ENCODE measurements around the gene ACTR3C.
"Not testable (repeated sequence)": the region's sequence is repeated elsewhere in the genome, so short reads cannot be mapped to it uniquely, and the experiment has no call there.

The ACTR3C gene

DNA sequence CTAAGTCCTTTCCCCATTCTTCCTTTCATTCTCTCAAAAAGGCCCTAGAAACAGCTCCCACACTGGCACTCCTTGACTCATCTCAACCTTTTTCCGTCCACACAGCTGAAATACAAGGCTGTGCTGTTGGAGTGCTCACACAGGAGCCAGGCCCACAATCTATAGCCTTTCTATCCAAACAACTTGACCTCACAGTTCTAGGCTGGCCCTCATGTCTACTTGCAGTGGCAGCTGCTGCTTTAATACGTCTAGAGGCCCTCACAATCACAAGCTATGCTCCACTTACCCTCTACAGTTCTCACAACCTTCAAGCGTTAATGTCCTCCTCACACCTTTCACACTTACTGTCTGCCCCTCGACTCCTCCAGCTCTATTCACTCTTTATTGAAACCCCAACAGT is 12.2 kb downstream of the ACTR3C start:
- DNase-seq: no peak

DNA sequence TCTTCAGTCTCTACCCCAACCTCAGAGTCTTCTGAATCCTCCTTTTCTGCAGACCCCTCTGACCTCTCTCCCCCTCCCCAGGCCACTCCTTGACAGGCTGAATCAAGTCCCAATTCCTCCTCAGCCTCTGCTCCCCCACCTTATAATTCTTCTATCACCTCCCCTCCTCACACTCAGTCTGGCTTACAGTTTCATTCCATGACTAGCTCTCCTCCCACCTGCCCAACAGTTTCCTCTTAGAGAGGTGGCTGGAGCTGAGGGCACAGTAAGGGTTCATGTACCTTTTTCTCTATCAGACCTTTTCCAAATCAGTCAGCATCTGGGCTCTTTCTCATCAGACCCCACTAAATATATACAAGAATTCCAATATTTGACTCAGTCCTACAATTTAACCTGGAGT is 14.8 kb downstream of the ACTR3C start:
- DNase-seq: no peak

DNA sequence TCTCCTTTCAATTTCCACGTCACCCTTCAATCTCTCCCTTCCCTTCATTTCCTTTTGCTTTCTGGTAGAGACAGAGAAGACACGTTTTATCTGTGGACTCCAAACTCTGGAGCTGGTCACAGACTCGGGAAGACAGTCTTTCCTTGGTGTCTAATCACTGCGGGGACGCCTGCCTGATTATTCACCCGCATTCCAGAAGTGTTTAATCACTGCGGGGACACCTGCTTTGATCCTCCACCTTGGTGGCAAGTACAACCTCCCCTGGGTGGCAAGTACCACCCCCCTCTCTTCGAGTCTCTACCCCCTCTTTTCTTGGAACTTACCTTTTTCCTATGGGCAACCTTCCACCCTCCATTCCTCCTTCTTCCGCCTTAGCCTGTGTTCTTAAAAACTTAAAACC is 15.4 kb downstream of the ACTR3C start:
- no peak for DNase-seq

DNA sequence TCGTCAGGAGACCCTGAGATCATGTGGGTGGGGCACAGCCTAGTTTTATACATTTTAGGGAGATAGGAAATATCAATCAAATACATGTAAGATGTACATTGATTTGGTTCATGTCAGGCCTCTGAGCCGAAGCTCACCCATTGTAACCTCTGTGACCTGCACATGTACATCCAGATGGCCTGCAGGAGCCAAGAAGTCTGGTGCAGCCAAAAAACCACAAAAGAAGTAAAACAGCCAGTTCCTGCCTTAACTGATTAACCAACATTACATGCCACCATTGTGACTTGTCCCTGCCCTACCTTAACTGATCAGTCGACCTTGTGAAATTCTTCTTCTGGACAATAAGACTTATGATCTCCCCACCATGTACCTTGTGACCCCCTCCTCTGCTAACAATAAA is 16.2 kb downstream of the ACTR3C start:
- DNase-seq: no peak

DNA sequence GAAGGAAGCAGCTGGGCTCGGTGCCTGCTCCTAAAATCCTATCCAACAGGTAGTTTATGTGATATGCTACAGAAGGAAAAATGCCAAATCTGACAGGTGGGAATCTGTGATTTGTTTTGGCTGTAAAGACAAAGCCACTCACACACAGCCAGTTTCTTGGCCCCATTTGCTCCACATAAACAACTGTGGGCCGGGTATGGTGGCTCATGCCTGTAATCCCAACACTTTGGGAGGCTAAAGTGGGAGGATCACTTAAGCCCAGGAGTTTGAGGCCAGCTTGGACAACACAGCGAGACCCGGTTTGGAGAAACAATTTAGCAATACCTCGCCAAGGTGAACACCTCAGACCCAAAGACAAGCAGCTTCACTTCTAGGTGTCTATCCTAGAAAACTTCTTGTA is 17.0 kb downstream of the ACTR3C start:
- DNase-seq: not testable (repeated sequence)

DNA sequence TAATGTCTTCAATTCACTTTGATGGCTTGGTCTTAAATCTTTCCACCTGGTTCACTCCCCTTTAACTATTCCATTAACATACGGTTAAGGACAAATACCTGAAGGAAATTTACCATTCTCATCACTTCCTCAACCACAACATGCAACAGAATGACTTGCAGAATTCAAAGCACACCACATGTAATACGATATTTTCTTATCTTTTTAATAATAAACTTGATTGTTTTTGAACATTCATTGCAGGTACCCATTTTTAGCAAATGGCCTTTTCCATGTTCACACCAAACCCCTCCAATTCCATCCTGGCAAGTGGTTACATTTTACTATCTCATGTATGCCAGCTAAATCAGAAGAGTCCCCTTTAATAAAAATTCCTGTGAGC is 17.5 kb downstream of the ACTR3C start:
- not testable (repeated sequence) for DNase-seq

DNA sequence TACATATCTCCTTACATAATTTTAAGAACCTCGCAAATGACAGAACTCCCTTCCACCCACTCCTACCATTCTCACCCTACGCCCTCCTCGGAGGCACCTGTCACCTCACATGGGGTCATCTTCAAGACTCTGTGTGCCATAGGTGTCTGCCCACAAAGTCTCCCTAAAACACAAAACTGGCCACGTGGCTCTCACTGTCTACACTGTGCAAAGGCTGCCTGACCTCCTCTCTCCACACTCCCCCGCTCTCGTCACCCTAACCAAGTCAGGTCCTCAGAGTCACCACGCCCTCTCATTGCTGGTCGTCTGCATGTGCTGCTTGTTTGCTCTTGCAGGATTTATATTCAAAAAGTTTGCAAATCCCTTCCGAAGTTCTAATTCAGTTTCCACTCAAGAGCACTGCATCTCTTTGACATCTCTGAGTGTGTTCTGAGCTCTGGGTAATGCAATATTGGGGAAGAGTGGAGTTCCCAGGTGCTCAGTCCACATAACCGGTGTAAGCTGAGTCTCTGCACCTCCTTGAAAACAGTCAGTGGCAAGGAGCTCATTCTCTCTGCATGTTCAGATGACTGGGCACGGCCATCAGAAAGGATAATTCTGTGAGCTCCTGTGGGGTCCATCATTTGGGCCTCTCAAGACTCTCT is 18.0 kb downstream of the ACTR3C start:
- not testable (repeated sequence) for DNase-seq

DNA sequence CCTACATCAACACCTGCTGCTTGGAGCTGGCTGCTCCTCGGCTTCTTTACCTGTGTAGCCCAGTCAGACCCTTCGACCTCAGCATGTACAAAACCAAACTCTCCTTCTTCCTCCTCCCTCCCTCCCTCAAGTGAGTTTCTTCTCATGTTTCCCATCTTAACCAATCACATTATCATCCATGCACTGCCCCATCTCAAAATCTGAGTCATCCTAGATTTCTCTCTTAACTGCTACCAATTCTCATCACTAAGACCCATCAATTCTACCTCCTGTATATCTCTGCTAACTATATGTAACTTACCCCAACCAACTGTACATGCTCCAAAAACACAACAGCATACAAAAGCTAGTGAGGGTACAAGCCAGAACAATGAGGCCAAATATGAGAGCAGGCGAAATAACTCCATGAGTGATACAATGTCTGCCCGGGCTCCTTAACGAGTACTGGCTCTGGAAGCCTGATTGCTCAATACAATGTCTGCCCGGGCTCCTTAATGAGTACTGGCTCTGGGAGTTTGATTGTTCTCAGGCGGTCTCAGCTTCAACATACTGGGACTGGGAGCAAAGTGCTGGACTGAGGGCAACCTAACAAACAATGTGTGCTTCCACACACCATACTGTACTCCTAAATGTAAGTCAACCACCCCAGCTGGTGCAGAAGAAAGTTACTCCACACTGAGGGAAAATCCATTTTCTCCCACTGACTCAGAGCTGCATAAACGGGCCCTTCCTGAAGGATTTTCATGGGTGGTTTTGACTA is 18.7 kb downstream of the ACTR3C start:
- not testable (repeated sequence) for DNase-seq

DNA sequence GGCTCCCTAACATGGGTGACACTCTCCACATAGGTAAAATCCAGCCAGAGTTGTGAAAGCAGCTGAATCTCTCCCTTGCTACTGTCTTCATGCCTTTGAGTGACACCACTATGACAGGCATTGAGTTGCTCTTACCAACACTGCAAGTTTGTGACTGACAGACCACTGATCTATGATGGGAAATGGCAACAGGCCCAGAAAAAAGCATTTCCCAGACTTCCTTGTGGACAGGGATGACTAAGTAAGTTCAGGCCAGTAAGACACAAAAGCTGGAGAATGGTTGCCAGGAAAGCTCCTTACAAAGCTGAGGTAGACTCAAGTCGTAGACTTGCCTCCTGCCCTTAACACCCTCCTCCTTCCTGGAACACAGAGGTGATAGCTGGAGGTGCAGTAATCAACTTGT is 20.4 kb downstream of the ACTR3C start:
- not testable (repeated sequence) for DNase-seq

DNA sequence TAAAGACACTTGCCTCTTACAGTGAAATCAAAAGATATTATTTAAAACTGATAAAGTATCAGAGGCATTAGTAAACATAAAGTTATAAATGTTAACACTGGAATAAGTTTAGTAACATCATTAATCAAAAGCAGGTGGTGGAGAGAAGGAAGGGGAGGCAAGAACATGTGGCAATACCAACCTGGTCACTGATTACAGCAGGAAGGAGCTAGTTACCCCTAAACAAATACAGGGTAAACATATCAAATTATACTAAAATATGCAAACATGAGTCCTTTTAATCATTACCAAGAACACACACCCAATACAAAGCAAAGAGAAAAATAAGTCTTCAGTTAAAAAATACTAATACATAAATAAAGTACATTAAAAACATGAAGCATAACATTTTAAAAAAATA is 25.4 kb downstream of the ACTR3C start:
- DNase-seq: not testable (repeated sequence)

DNA sequence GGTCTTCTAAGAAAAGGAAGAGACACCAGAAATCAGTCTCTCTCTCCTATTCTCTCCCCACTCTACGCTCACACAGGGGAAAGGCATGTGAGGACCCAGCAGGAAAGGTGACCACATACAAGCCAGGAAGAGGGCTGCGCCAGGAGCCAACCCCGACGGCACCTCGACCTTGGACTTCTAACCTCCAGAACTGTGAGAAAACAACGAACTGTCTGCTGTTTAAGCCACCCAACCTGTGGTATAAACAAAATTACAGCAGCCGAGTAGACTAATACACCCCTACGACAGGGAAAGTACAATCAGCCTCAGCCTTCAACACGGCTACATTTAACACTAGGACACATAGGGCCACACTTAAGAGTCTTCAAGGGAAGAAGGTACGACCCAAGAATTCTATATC is 26.5 kb downstream of the ACTR3C start:
- DNase-seq: not testable (repeated sequence)

DNA sequence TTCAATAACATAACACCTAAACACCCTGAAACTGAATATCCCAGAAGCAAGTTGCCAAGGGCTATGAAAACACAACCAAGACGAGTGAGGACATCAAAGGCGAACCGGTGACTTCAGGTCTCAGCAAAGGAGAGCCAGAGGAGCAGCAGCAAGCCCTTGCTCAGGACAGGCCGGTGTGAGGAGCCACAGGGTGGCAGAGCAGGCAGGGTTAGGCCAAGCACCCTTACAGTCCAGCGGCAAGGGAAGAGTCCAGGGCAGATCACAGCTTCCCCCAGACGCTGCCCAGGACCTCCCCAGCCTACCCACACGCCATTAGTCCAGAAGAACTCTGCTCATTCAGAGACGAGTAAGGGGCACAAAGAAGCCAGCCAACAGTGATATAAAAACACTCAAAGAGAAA is 27.7 kb downstream of the ACTR3C start:
- not testable (repeated sequence) for DNase-seq

DNA sequence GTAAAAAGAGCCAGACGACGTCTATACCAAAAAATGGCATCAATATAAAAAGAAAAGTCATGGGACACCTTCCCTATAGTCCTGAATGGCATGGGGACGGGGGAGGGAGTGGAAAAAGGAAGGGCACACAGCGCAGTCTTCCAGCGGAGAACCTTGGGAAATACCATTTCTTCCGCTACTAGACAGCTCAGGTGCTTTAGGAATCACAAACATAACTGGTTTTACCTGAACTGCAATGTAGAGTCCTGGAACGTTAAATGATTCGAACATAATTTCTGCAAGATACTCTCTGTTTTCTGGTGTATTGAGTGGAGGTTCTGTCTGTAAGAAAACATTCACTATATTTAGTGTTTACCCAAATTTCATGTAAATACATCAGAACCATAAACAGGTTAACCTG is 28.3 kb downstream of the ACTR3C start:
- DNase-seq: not testable (repeated sequence)

DNA sequence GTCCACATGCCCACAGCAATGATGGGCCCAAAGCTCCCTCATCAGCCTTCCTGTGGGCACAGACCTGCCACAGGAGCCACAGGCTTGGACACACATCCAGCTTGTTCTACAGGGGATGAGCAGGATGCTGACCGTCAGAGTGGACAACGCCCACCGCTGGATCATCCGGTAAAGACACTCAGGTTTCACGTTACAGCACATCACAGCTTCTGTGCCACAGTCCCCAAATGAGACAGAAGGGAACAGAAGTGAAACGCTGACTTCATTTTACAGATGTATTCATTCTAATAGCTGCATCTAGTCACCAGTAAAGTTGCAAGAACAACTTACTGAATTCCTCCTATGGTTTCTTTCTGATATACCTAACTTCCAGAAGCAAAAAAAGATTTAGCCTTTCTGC is 33.0 kb downstream of the ACTR3C start:
- not testable (repeated sequence) for DNase-seq

DNA sequence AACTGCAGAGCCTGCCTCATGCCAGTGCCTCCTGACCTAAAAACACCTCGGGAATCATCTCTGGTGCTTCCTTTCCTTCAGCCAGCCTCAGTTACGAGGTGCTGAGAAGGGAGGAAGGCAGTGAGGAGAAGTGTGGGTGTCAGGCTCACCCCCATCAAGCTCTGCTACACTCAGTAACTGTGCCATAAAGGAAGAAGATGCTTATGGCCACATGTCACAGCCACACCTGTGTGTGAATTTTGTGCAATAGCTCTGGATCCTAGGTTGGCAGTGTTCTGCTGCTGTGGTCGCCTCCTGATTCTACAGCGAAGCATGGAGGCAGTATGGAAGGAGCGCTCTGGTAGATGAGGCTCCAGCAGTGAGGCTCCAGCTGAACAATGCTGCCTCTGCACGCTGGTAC is 34.5 kb downstream of the ACTR3C start:
- not testable (repeated sequence) for DNase-seq

DNA sequence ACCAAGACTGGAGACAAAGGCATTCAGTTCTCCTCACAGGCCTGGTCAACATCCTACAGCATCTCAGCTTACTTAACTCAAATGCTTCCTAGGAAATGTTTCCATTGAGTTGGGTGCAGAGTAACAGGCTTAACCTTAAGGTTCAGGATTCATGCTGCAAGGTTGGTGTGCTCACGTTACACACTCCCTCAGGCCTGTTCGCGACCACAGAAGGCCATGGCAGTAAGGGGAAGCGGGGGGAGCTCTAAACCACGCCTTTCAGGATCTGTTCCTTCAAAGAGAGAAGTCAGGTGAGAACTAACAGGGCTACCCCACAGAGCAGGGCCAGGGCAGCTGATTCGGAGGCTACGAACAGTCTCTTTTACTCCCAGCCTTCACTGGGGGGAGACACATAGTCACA is 35.5 kb downstream of the ACTR3C start:
- not testable (repeated sequence) for DNase-seq

DNA sequence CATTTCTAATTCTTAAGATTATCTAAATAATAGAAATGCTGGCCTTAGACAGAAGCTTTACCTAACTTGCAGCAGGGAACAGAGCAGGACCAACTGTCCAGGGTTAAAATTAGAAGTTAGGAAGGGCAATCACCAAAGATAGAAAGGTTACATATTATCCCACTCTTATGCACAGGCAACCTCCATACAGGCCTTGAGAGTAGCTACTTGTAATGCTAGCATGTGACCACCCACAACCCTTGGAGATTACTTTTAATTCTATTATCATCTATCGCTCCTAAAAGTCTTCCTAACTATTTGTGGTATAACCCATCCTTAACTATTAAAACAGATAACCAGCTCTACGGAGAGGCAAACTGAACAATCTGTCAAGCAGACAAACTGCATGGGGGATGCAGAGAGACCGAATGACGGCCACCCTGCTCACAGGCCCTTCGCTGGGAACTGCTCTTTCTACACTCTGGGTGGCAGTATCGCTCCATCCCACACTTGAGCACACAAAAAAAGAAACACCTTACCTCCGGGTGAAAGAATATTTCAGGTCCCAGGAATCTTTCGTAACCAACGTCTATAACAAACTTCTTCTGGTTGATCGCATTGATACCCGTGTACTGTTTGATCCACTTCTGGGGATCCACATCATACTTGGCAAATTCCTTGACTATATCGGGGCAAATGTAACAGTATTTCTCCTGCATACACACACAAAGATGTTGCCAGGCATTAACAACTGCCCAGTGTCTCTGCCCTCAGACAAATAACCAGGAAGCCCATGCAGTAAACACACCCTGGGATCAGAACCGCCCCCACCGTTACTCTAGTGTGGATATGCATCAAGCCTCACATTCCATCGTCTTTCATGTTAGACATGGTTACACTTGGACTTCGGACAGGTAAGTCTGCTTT is 37.2 kb downstream of the ACTR3C start:
- not testable (repeated sequence) for DNase-seq

DNA sequence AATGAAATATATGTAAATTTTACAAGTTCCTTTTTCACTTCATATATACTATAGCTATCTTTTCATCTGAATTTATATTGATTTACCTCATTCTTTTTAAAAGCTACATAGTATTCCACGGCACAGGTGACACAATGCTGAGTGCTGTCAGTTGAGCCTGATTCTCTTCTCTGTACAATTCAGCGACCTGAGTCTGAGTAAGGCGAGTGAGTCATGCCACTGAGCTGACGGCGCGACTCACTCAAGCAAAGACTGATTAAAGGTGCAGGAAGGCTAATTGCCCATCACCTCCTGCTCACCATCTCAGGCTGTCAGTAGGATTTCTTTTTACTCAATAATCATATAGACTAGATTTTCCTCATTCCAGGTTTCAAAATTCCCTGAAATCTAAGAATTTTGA is 39.7 kb downstream of the ACTR3C start:
- not testable (repeated sequence) for DNase-seq

DNA sequence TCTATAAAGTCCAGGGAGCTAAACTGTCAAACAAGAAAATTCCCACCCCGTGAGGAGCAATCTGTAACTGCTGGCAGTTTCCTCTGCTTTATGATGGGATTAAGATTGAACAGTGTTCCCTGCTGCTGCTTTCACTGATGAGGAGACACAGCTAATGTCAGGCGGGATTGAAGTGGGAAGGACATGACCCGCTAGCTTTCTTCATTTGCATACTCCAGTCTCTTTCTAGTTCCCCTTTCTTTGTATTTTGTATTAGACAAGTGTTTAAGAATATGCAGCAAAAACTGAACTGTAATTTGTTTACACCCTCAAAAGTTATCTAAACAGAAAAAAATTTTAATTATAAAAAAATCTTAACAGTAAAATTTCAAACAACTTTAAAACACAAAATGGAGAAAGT is 40.2 kb downstream of the ACTR3C start:
- not testable (repeated sequence) for DNase-seq

DNA sequence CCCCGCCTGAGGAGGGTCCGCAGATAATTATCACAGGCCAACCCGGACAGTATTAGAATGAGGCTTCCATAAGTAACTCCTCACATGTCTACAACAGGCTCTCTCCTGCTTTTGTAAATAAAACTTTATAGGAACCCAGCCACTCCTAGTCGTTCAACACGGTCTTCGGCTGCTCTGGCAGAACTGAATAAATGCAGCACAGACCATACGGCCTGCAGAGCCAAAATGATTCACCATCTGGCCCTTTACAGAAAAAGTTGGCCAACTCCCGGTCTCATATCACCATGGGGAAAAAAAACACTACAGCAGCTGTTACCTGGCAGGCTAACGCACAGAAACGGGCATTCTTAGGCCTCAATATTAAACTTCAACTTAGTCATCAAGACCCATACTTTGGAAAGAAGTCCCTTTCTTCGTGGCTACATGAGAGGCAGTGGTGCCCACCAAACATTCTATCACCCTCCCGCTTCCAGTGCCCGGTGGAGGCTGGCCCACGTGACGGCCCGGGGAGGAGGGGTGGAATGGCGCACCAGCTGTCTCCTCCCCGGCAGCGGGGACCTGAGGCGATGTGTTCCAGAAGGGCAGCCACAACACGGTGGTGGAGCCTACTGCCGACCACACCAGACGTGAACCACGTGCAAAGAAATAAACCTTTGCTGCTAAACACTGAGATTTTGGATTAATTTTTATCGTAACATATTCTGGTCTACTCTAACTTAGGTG is 41.5 kb downstream of the ACTR3C start:
- not testable (repeated sequence) for DNase-seq

DNA sequence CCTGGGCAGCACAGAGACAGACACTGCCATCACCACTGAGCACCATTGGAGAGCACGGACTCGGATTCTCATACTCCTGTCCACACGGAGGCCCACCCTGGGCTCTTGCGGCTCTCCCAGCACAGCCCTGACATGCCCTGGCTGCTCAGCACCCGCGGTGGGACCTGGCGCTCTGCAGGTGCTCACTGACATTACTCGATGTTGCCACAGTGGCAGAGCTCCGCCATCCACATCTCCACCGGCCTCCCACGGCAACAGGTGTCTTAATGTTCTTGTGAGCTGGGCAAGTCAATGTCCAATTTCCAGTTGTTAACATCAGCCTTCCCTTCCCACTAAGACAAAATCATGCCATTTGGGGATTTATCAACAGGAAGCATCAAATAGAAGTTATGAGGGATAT is 45.0 kb downstream of the ACTR3C start:
- not testable (repeated sequence) for DNase-seq

DNA sequence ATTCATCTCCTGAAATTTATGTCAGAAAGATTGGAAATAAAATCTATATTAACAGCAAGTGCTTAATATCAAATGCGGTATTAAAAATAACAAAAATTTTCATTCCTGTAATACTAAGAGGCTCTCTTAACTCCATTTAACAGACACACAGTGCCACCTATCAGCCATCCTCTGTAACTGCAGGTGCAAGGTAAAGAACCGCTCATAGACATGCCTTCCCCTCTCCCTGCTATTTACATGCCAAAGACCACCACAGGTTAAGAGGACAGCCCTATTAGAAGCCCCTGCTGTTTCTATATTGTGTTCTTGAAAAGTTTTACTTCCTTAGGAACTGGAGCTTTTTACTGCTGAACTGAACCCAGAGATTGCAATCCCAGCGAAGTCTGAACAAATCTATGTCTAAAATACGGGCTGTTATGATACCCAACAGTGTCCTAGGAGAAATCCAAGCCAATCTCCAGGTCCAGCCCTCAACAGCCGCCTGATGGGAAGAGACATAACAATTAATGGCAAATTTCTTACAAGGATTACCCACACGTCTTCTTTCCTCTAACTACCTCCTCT is 47.1 kb downstream of the ACTR3C start:
- not testable (repeated sequence) for DNase-seq

Measured in activated CD4-positive, CD25-positive, alpha-beta regulatory T cell treated with anti-CD3 and anti-CD28 coated beads, Interleukin-2, amount 50 U/mL, for 72 hours (primary cell).